ENCODE measurements around the gene DGKI.

DGKI gene

DNA sequence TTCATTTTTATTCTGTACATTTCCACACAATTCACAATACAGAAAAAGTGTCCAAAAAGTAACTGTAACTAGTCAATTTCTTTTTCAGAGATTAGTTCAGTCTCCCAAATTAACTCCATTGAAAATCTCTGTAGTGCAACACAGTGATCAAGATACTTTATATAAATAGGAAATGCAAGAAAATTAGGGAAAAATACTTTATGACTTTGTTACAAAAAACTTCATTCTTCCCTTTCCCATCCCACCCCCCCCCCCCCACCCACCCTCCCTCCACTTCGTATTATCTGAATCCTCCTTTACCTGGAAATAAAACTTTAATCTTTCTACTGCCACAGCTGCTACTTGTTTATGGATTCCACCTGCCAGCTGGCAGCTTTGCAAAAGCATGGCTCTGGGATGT, 465.7 kb downstream of the DGKI start:
- no peak overlapping the region for H3K4me3 ChIP-seq (ENCODE audit: low read length)
- H3K9me3 ChIP-seq (ENCODE audit: control insufficient read depth, insufficient read depth, low read length) = no peaks in the 10 kb centered on the region
- no peak for DNase-seq (ENCODE audit: low read depth, low spot score)
- WGBS (ENCODE audit: insufficient coverage, insufficient read length) = no CpG with 5 or more reads among the region's 1 CpG
- no peaks in the 10 kb centered on the region for H3K4me1 ChIP-seq (ENCODE audit: control insufficient read depth, insufficient read depth, low read length)
- no peak overlapping the region for H3K27ac ChIP-seq (ENCODE audit: low read length)
- no peaks in the 10 kb centered on the region for H3K27me3 ChIP-seq (ENCODE audit: control insufficient read depth, insufficient read depth, low read length)
- no peaks in the 10 kb centered on the region for H3K36me3 ChIP-seq (ENCODE audit: control insufficient read depth, insufficient read depth, low read length)

GRCh38 chr7:137373507-137373906, 473.3 kb downstream of the DGKI start:
- WGBS (ENCODE audit: insufficient coverage, insufficient read length) = no CpG with 5 or more reads among the region's 2 CpGs
- no peaks in the 10 kb centered on the region for H3K27me3 ChIP-seq (ENCODE audit: control insufficient read depth, insufficient read depth, low read length)
- no peaks in the 10 kb centered on the region for H3K36me3 ChIP-seq (ENCODE audit: control insufficient read depth, insufficient read depth, low read length)
- DNase-seq (ENCODE audit: low read depth, low spot score) = no peak
- no peaks in the 10 kb centered on the region for H3K9me3 ChIP-seq (ENCODE audit: control insufficient read depth, insufficient read depth, low read length)
- H3K27ac ChIP-seq (ENCODE audit: low read length) = no peak overlapping the region
- no peaks in the 10 kb centered on the region for H3K4me1 ChIP-seq (ENCODE audit: control insufficient read depth, insufficient read depth, low read length)
- no peak overlapping the region for H3K4me3 ChIP-seq (ENCODE audit: low read length)

- Histone ChIP-seq H3K27ac (ENCODE audit: low read length) (no peak overlapping the region), H3K27me3 (ENCODE audit: control insufficient read depth, insufficient read depth, low read length) (no peaks in the 10 kb centered on the region), H3K36me3 (ENCODE audit: control insufficient read depth, insufficient read depth, low read length) (no peaks in the 10 kb centered on the region), H3K9me3 (ENCODE audit: control insufficient read depth, insufficient read depth, low read length) (no peaks in the 10 kb centered on the region), H3K4me3 (ENCODE audit: low read length) (no peak overlapping the region), H3K4me1 (ENCODE audit: control insufficient read depth, insufficient read depth, low read length) (no peaks in the 10 kb centered on the region)
- DNase-seq (ENCODE audit: low read depth, low spot score) = no peak
- WGBS (ENCODE audit: insufficient coverage, insufficient read length) = no CpG with 5 or more reads among the region's 2 CpGs
Measured at GRCh38 chr7:137371616-137372015, 475.2 kb downstream of the DGKI start.

- WGBS (ENCODE audit: insufficient coverage, insufficient read length) = no CpG with 5 or more reads among the region's 5 CpGs
- Histone ChIP-seq H3K4me1 (ENCODE audit: control insufficient read depth, insufficient read depth, low read length) (no peaks in the 10 kb centered on the region), H3K9me3 (ENCODE audit: control insufficient read depth, insufficient read depth, low read length) (no peaks in the 10 kb centered on the region; the same call in 1 of the 2 replicates), H3K27ac (ENCODE audit: low read length) (no peak overlapping the region), H3K4me3 (ENCODE audit: low read length) (no peak overlapping the region), H3K36me3 (ENCODE audit: control insufficient read depth, insufficient read depth, low read length) (no peaks in the 10 kb centered on the region), H3K27me3 (ENCODE audit: control insufficient read depth, insufficient read depth, low read length) (no peaks in the 10 kb centered on the region)
- no peak for DNase-seq (ENCODE audit: low read depth, low spot score)
Measured at GRCh38 chr7:137366995-137367394, 479.8 kb downstream of the DGKI start.

DNA sequence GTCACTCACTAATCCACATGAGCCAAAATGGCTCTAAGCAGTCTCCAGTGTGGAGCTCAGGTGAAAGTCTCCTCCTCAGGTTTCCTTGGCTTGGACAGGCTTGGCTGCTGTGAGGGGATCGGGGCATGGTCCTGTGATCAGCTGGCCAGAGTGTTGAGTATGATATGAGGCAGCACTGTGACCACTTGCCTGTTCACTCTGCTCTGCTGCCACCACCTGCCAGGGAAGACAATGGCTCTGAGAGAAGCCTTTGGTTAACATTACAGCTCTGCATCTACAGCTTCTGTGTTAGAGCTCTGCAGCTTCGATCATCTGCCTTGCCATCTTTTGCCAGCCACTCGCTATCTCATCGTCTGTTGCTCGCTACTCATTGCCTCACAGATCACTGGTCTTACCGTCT, 483.1 kb downstream of the DGKI start:
- WGBS (ENCODE audit: insufficient coverage, insufficient read length) = no CpG with 5 or more reads among the region's 6 CpGs
- H3K36me3 ChIP-seq (ENCODE audit: control insufficient read depth, insufficient read depth, low read length) = no peaks in the 10 kb centered on the region
- no peak overlapping the region for H3K27ac ChIP-seq (ENCODE audit: low read length)
- DNase-seq (ENCODE audit: low read depth, low spot score) = no peak
- H3K9me3 ChIP-seq (ENCODE audit: control insufficient read depth, insufficient read depth, low read length) = no peaks in the 10 kb centered on the region; the same call in 1 of the 2 replicates
- H3K4me1 ChIP-seq (ENCODE audit: control insufficient read depth, insufficient read depth, low read length) = no peaks in the 10 kb centered on the region
- H3K27me3 ChIP-seq (ENCODE audit: control insufficient read depth, insufficient read depth, low read length) = no peaks in the 10 kb centered on the region
- H3K4me3 ChIP-seq (ENCODE audit: low read length) = no peak overlapping the region

GRCh38 chr7:137360087-137360679, 486.6 kb downstream of the DGKI start:
- H3K36me3 ChIP-seq (ENCODE audit: control insufficient read depth, insufficient read depth, low read length) = no peaks in the 10 kb centered on the region
- no peak overlapping the region for H3K4me3 ChIP-seq (ENCODE audit: low read length)
- H3K27me3 ChIP-seq (ENCODE audit: control insufficient read depth, insufficient read depth, low read length) = no peaks in the 10 kb centered on the region
- H3K9me3 ChIP-seq (ENCODE audit: control insufficient read depth, insufficient read depth, low read length) = no peaks in the 10 kb centered on the region; the same call in 1 of the 2 replicates
- no peak for DNase-seq (ENCODE audit: low read depth, low spot score)
- H3K4me1 ChIP-seq (ENCODE audit: control insufficient read depth, insufficient read depth, low read length) = no peaks in the 10 kb centered on the region
- WGBS (ENCODE audit: insufficient coverage, insufficient read length) = 58% methylated on average over 1 of the region's 1 CpG
- no peak overlapping the region for H3K27ac ChIP-seq (ENCODE audit: low read length)

GRCh38 chr7:137354961-137355360, 491.8 kb downstream of the DGKI start:
- no peak for DNase-seq (ENCODE audit: low read depth, low spot score)
- H3K27ac ChIP-seq (ENCODE audit: low read length) = no peak overlapping the region
- no peaks in the 10 kb centered on the region; the same call in 1 of the 2 replicates for H3K9me3 ChIP-seq (ENCODE audit: control insufficient read depth, insufficient read depth, low read length)

GRCh38 chr7:137354396-137354795, 492.4 kb downstream of the DGKI start:
- Histone ChIP-seq H3K9me3 (ENCODE audit: control insufficient read depth, insufficient read depth, low read length) (no peaks in the 10 kb centered on the region; the same call in 1 of the 2 replicates), H3K27me3 (ENCODE audit: control insufficient read depth, insufficient read depth, low read length) (no peaks in the 10 kb centered on the region), H3K4me1 (ENCODE audit: control insufficient read depth, insufficient read depth, low read length) (no peaks in the 10 kb centered on the region), H3K36me3 (ENCODE audit: control insufficient read depth, insufficient read depth, low read length) (no peaks in the 10 kb centered on the region), H3K4me3 (ENCODE audit: low read length) (no peak overlapping the region), H3K27ac (ENCODE audit: low read length) (no peak overlapping the region)
- no CpG with 5 or more reads among the region's 5 CpGs for WGBS (ENCODE audit: insufficient coverage, insufficient read length)
- no peak for DNase-seq (ENCODE audit: low read depth, low spot score)

More at GRCh38 chr7:137354961-137355360, 491.8 kb downstream of the DGKI start:
- no peaks in the 10 kb centered on the region for H3K27me3 ChIP-seq (ENCODE audit: control insufficient read depth, insufficient read depth, low read length)
- H3K36me3 ChIP-seq (ENCODE audit: control insufficient read depth, insufficient read depth, low read length) = no peaks in the 10 kb centered on the region
- no peak overlapping the region for H3K4me3 ChIP-seq (ENCODE audit: low read length)
- H3K4me1 ChIP-seq (ENCODE audit: control insufficient read depth, insufficient read depth, low read length) = no peaks in the 10 kb centered on the region

DNA sequence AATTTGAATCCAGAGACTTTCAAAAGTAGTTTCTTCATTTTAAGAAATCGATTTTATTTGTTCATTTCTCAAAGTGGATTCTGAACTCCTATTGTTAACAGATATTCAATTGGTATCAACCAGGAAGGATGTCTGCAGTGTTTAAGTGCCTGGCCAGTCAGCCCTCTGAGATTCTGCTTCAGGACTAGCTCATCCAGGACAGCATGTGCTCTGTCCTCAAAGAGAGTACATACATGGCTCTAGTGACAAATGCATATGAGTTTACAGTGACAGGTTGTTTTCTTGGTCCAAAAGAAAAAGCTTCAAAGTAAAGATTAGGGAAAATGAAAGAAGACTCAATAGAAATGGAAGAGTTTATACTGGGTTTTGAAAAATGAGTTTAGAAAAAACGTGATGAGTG, 494.8 kb downstream of the DGKI start:
- Histone ChIP-seq H3K9me3 (ENCODE audit: control insufficient read depth, insufficient read depth, low read length) (no peaks in the 10 kb centered on the region), H3K4me1 (ENCODE audit: control insufficient read depth, insufficient read depth, low read length) (no peaks in the 10 kb centered on the region), H3K36me3 (ENCODE audit: control insufficient read depth, insufficient read depth, low read length) (no peaks in the 10 kb centered on the region), H3K27ac (ENCODE audit: low read length) (no peak overlapping the region), H3K4me3 (ENCODE audit: low read length) (no peak overlapping the region), H3K27me3 (ENCODE audit: control insufficient read depth, insufficient read depth, low read length) (no peaks in the 10 kb centered on the region)
- WGBS (ENCODE audit: insufficient coverage, insufficient read length) = 100% methylated on average over 1 of the region's 2 CpGs
- no peak for DNase-seq (ENCODE audit: low read depth, low spot score)

- DNase-seq (ENCODE audit: low read depth, low spot score) = no peak
- Histone ChIP-seq H3K9me3 (ENCODE audit: control insufficient read depth, insufficient read depth, low read length) (no peaks in the 10 kb centered on the region), H3K4me3 (ENCODE audit: low read length) (no peak overlapping the region), H3K27me3 (ENCODE audit: control insufficient read depth, insufficient read depth, low read length) (no peaks in the 10 kb centered on the region), H3K36me3 (ENCODE audit: control insufficient read depth, insufficient read depth, low read length) (no peaks in the 10 kb centered on the region), H3K27ac (ENCODE audit: low read length) (no peak overlapping the region), H3K4me1 (ENCODE audit: control insufficient read depth, insufficient read depth, low read length) (no peaks in the 10 kb centered on the region)
- WGBS (ENCODE audit: insufficient coverage, insufficient read length) = 100% methylated on average over 1 of the region's 6 CpGs
Measured at GRCh38 chr7:137345799-137346449, 500.9 kb downstream of the DGKI start.

Measured in iPS DF 6.9 (cell line).